Neural progenitor cell (in vitro differentiated cells): Measurements from ENCODE around the gene TOGARAM2.

Source experiments
- EZH2 ChIP-seq: fragments of 200-600 bp; sonication (generic); IDR thresholded peaks from 2 replicates; pipeline ENCODE4 v1.6.1; 2017; ENCODE audit warnings: antibody characterized with exemption, mild to moderate bottlenecking, moderate library complexity
- EZH2phosphoT487 ChIP-seq: fragments of 200-600 bp; sonication (generic); IDR thresholded peaks from 2 replicates; pipeline ENCODE4 v1.6.1; 2017; ENCODE audit warnings: antibody characterized with exemption
- TF ChIP-seq, protein P1 (sequence below): fragments of 200-600 bp; sonication (generic); IDR thresholded peaks from 2 replicates; pipeline ENCODE4 v1.5.1; 2017; ENCODE audit warnings: antibody characterized with exemption, mild to moderate bottlenecking

DNA sequence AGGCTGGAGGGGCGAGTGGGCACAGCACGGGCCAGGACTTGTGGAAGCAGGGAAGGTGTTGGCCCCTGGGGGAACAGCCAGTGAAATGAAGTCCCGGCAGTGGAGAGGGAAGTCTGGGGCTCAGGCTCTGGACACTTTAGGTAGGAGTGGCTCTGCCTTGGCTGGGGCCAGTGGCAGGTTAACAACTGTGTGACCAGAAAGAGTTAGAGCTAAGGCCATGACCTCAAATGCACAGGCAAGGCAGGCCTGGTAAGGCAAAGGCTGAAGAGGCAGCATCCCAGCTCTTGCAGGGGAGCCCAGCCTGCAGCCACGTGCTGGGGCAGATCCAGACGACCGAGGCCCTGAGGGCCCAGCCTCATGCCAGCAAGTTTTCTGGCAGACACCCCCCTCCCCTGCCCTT lies 71.7 kb downstream of the TOGARAM2 start:
- TF ChIP-seq, protein P1, sequence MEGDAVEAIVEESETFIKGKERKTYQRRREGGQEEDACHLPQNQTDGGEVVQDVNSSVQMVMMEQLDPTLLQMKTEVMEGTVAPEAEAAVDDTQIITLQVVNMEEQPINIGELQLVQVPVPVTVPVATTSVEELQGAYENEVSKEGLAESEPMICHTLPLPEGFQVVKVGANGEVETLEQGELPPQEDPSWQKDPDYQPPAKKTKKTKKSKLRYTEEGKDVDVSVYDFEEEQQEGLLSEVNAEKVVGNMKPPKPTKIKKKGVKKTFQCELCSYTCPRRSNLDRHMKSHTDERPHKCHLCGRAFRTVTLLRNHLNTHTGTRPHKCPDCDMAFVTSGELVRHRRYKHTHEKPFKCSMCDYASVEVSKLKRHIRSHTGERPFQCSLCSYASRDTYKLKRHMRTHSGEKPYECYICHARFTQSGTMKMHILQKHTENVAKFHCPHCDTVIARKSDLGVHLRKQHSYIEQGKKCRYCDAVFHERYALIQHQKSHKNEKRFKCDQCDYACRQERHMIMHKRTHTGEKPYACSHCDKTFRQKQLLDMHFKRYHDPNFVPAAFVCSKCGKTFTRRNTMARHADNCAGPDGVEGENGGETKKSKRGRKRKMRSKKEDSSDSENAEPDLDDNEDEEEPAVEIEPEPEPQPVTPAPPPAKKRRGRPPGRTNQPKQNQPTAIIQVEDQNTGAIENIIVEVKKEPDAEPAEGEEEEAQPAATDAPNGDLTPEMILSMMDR: no peak
- TF ChIP-seq EZH2phosphoT487 (no peak), EZH2 (no peak)
